Upper lobe of right lung (tissue), 1 donor: Measurements from ENCODE around the gene XIAP. TPM values are rescaled to one million over a fixed set of nuclear protein-coding genes. Genes with fewer than 3 reads are reported as not detected.
"Not testable (repeated sequence)": the region's sequence is repeated elsewhere in the genome, so short reads cannot be mapped to it uniquely, and the experiment has no call there.

Source experiments
- ATAC-seq: fragments of 200-7000 bp; cut with Tn5 transposase; one replicate; pipeline ENCODE4 v1.9.1; 2020; ENCODE audit warnings: mild to moderate bottlenecking, moderate library complexity
- DNase-seq: peaks from one replicate; pipeline ENCODE4 v3.0.0-alpha.2; 2020
- H3K27ac ChIP-seq: fragments of 200-600 bp; one replicate; pipeline ENCODE4 v1.8.0; 2022
- H3K27me3 ChIP-seq: fragments of 200-600 bp; one replicate; pipeline ENCODE4 v1.8.0; 2022; ENCODE audit warnings: mild to moderate bottlenecking
- H3K36me3 ChIP-seq: fragments of 200-600 bp; one replicate; pipeline ENCODE4 v1.8.0; 2022
- H3K4me1 ChIP-seq: fragments of 200-600 bp; one replicate; pipeline ENCODE4 v1.8.0; 2022
- H3K4me3 ChIP-seq: fragments of 200-600 bp; one replicate; pipeline ENCODE4 v1.8.0; 2022; ENCODE audit warnings: mild to moderate bottlenecking
- H3K9me3 ChIP-seq: fragments of 200-600 bp; one replicate; pipeline ENCODE4 v1.8.0; 2022
- CTCF ChIP-seq: fragments of 200-600 bp; IDR thresholded peaks from one replicate; pipeline ENCODE4 v1.8.0; 2022; ENCODE audit warnings: antibody characterized with exemption
- intact Hi-C: fragments of 100-400 bp; cut with DNase I; formaldehyde crosslinking; loops from one replicate; pipeline ENCODE4 v1.11.0; 2022
- total RNA-seq: library from RNA; stranded (reverse); fragmentation: NEBNext Ultra II Directional; extraction: Animal tissue kit (Norgen Biotek cat#: 25700); gene quantifications from one replicate; pipeline ENCODE4 v1.2.1, GENCODE V29; 2021
- donor health status: DM: no; HTN: yes; CAD: no; lungs with severe emphysema.

The XIAP gene
- total RNA-seq, 1 donor from 2014 or later: 58.2 TPM

GRCh38 chrX:123830309-123830708 lies 29.5 kb upstream of the XIAP start:
- peak; percentile 71 for DNase-seq
- ATAC-seq: peak; percentile 88
- Histone ChIP-seq H3K4me3 (no peak overlapping the region), H3K27ac (no peak overlapping the region), H3K9me3 (no peaks in the 10 kb centered on the region), H3K27me3 (no peaks in the 10 kb centered on the region), H3K36me3 (no peaks in the 10 kb centered on the region), H3K4me1 (no peaks in the 10 kb centered on the region)
- TF ChIP-seq CTCF: no peak
- intact Hi-C loops: no loop called here

GRCh38 chrX:123833387-123833786 lies 26.5 kb upstream of the XIAP start:
- no peak overlapping the region for H3K4me3 ChIP-seq
- intact Hi-C loops: no loop called here
- DNase-seq: no peak
- no peaks in the 10 kb centered on the region for H3K27me3 ChIP-seq
- no peak overlapping the region for H3K27ac ChIP-seq
- no peaks in the 10 kb centered on the region for H3K4me1 ChIP-seq
- ATAC-seq: peak; percentile 97
- H3K36me3 ChIP-seq: no peaks in the 10 kb centered on the region
- TF ChIP-seq CTCF: peak; percentile 76
- H3K9me3 ChIP-seq: no peaks in the 10 kb centered on the region

- ATAC-seq (no peak), DNase-seq (no peak)
- Histone ChIP-seq H3K4me1 (no peaks in the 10 kb centered on the region), H3K36me3 (no peaks in the 10 kb centered on the region), H3K27ac (no peak overlapping the region), H3K9me3 (no peaks in the 10 kb centered on the region), H3K27me3 (no peaks in the 10 kb centered on the region), H3K4me3 (no peak overlapping the region)
- intact Hi-C loops: no loop called here
- TF ChIP-seq CTCF: no peak
Measured at GRCh38 chrX:123834116-123834515, 25.7 kb upstream of the XIAP start.

GRCh38 chrX:123835661-123836371 lies 24.0 kb upstream of the XIAP start:
- Histone ChIP-seq H3K4me3 (no peak overlapping the region), H3K27me3 (no peaks in the 10 kb centered on the region), H3K36me3 (no peaks in the 10 kb centered on the region), H3K4me1 (no peaks in the 10 kb centered on the region), H3K27ac (no peak overlapping the region), H3K9me3 (no peaks in the 10 kb centered on the region)
- no peak for TF ChIP-seq CTCF
- intact Hi-C loops: no loop called here
- ATAC-seq (no peak), DNase-seq (no peak)

GRCh38 chrX:123845129-123845528 lies 14.7 kb upstream of the XIAP start:
- H3K4me3 ChIP-seq, H3K36me3 ChIP-seq, H3K4me1 ChIP-seq, H3K27ac ChIP-seq, H3K27me3 ChIP-seq, ATAC-seq, H3K9me3 ChIP-seq, intact Hi-C loops, DNase-seq: not testable (repeated sequence)

- Histone ChIP-seq H3K9me3 (no peaks in the 10 kb centered on the region), H3K27me3 (no peaks in the 10 kb centered on the region), H3K27ac (no peak overlapping the region), H3K4me1 (no peaks in the 10 kb centered on the region), H3K36me3 (no peaks in the 10 kb centered on the region), H3K4me3 (no peak overlapping the region)
- DNase-seq: no peak
- intact Hi-C loops: no loop called here
- TF ChIP-seq CTCF: no peak
- ATAC-seq: peak; percentile 71
Measured at GRCh38 chrX:123846577-123847038, 13.2 kb upstream of the XIAP start.
